Measurements from ENCODE around the gene RPL38.
A peak's percentile ranks its signal among the peaks of the same experiment; 100 is the strongest.

The RPL38 gene

DNA sequence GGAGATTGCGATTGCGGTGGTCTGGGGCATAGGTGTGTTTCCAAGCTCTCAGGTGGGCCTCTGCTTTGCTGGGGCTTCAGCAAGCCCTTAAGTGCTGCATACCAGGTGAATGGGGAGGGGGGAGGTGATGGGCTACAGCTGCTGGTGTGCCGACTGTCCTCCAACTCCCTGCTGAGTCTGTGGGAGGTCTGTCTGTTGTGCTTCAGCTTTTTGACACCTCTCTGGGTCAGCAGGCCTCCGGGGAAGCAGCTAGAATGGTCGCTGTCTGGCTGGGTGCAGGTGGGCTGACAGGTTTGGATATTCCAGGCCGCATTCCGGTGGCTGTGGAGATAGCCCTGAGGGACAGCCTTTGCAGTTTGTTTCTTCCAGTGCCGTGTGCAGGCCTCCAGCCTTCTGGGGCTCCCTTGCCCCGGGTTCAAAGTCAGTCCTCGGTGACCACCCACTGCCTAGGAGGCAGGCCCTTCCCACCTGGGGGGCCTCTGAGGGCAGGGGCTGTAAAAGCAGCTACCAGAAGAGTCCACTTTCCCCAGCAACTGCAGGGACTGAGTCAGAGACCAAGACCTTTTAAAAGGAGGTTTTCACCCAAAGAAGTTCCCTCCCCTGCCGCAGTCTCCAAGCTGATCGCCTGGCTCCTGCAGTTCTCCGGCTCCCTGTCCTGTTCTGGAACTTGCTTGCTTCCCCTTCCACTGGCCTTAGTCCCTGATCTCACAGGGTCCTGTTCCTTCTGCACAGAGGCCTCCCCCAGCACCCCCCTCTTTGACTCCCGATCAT is 7.8 kb downstream of the RPL38 start:
- DNase-seq (ENCODE audit: low read depth), result no peak

DNA sequence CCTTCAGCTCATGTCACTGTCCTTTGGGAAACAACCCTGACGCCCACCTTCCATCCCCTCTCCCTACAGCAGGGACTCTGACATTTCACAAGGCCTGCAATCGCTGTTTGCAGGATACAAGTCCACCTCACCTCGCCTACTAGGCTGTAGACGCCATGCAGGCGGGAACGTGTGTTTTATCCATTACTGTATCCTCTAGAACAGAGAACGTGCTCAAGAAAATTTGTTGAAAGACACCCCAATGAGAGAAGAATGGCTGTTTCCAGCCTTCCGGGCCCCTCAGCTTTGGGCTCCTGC is 8.4 kb downstream of the RPL38 start:
- DNase-seq (ENCODE audit: low read depth), result no peak

GRCh38 chr17:74212209-74212912 is 8.9 kb downstream of the RPL38 start:
- DNase-seq (ENCODE audit: low read depth), result no peak

- DNase-seq (ENCODE audit: low read depth), result peak; percentile 65
Observed at GRCh38 chr17:74212913-74213791, 9.7 kb downstream of the RPL38 start, which contains the start of gene TTYH2. TTYH2 (plus strand) TSS chr17:74213571; CDS start chr17:74213588, 17 bp downstream.

DNA sequence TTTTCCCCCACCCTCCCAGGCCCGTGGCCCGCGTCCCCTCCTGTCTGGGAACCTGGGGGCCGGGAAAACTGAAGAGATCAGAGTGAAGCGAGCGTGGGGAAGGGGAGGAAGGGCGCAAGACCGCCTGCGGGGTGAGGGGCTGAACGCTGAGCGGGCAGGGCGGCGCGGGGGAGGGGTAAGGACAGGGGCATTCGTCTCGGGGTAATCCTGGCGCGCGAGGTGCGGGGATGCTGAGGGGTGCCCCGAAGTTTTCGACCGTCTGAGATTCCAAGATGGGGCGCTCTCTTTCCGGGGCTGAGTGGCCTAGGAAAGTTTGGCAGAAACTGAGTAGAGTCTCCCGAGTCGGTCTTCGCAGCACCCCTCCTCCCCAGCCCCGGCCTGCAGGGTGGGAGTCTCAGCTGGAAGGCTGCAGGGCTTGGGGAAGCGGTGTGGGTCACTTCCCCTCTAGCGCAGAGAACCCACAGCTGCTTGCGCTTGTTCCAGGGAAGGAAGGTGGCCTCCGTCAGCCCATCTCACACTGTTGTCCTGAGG is 10.4 kb downstream of the RPL38 start:
- DNase-seq (ENCODE audit: low read depth), result no peak

GRCh38 chr17:74214484-74215341 is 11.2 kb downstream of the RPL38 start:
- no peak for DNase-seq (ENCODE audit: low read depth)

- no peak for DNase-seq (ENCODE audit: low read depth)
Observed at GRCh38 chr17:74215342-74215727, 11.9 kb downstream of the RPL38 start.

DNA sequence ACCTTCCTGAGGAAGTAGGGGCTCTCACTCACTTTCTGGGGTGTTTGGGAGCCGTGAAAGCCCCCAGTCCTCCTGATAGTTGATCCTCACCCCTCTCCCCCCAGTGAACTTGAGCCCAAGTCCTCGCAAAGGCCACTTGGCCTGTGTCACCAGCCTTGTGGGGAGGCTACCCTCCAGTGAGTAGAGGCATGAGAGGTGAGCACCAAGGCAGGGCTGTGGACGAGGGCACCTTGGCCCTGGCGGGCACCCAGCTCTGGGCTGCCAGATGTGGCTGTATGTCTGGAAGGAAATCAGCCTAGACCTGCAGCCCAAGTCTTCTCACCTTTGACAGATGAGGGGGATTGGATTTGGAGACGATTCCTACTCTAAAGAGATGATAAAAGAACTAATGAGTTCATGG is 13.0 kb downstream of the RPL38 start:
- no peak for DNase-seq (ENCODE audit: low read depth)

GRCh38 chr17:74217037-74217730 is 13.7 kb downstream of the RPL38 start:
- DNase-seq (ENCODE audit: low read depth), result no peak

DNA sequence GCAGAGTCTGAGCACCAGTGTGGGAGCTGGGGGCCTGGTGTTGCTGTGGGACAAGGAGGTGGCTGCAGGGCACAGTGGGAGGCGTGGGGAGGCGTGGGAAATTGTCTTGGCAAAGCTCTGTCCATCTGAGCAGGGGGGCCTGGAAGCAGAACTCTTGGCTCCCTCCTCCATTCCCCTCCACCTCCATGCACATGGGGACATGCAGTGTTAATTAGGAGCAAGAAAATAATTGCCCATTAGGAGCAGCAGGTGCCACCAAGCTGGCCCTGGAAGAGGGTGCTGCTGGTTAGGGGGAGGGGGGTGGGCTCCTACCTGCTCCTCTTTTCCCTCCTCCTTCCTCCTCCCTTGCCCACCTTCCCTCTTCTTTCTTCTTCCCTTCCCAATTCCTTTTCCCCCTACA is 14.4 kb downstream of the RPL38 start:
- no peak for DNase-seq (ENCODE audit: low read depth)

DNA sequence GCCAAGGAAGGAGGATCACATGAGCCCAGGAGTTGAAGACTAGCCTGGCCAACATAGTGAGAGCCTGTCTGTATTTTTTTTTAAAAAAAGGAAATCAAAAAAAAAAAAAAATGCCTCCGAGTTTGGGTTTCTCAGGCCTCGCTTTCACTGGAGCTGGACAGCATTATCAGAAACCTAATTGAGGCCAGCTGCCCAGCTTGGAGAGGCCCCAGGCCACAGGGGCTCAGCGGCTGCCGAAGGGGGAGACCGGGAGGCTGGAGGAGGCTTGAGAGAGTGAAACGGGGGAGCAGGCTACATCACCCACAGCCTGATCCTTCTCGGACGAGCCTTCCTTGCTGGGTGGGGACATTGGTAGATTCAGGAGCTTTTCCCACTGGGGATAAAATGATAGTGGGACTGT is 15.0 kb downstream of the RPL38 start:
- no peak for DNase-seq (ENCODE audit: low read depth)

- DNase-seq (ENCODE audit: low read depth), result no peak
Observed at GRCh38 chr17:74219576-74220133, 16.2 kb downstream of the RPL38 start.

GRCh38 chr17:74220219-74220618 is 16.7 kb downstream of the RPL38 start:
- DNase-seq (ENCODE audit: low read depth), result no peak

- no peak for DNase-seq (ENCODE audit: low read depth)
Observed at GRCh38 chr17:74220946-74221818, 17.7 kb downstream of the RPL38 start.

DNA sequence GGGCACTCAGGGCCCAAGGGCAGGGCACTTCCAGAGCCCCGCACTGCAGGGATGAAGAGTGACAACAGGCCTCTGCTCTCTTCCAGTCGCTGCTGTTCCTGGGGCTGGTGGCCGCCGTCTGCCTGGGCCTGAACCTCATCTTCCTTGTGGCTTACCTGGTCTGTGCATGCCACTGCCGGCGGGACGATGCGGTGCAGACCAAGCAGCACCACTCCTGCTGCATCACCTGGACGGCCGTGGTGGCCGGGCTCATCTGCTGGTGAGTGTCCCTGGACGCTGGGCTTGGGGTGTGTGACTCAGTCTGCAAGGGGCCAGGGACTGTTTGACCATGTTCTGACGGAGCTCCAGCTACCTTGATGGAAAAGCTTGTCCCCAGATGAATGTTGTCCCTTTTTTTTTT is 18.9 kb downstream of the RPL38 start:
- DNase-seq (ENCODE audit: low read depth), result no peak

- DNase-seq (ENCODE audit: low read depth), result no peak
Observed at GRCh38 chr17:74223901-74224300, 20.4 kb downstream of the RPL38 start.

DNA sequence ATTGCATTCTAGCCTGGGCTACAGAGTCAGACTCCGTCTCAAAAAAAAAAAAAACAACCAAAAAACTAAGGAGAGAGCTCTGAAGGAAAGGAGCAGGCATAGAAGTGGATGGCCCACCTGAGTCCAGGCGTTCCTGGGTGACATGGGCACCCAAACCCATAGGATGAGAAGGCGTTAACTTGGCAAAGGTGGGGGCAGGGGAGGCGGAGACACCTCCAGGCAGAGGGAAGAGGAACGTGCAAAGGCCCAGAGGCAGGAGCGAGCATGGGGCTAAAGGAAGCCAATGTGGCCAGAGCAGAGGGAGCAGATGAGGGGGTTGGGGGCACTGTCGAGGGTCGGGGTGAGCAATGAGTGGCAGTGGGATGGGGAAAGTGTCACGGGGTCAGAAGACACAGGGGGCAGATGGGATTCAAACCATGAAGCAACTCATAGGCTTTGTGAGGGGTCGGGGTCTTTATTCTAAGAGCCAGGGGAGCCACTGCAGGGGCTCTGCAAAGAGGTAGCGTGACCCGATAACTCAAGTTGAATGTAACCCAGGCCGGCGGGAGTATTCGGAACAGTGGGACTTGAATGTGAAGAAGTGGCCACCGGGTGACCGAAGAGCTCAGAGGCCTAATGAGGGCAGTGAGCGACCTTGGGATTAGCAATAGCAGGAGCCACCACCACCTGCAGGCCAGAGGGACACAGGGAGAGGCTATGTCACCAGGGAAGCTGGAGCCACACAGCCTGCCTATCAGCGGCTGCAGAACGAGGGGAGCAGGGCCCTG is 21.7 kb downstream of the RPL38 start:
- DNase-seq (ENCODE audit: low read depth), result no peak

GRCh38 chr17:74226252-74226651 is 22.8 kb downstream of the RPL38 start:
- no peak for DNase-seq (ENCODE audit: low read depth)

Data from GM04504 (cell line).